ENCODE results near the gene TMUB1. TPM values are rescaled to one million over a fixed set of nuclear protein-coding genes. Genes with fewer than 3 reads are reported as not detected.
"Not testable (repeated sequence)": the region's sequence is repeated elsewhere in the genome, so short reads cannot be mapped to it uniquely, and the experiment has no call there.

The TMUB1 gene
- total RNA-seq, 3 donors from 2014 or later (not counting 1 experiment from before 2014, with no cell fraction given), result 44.1 to 49.8 (median 47.3) TPM

DNA sequence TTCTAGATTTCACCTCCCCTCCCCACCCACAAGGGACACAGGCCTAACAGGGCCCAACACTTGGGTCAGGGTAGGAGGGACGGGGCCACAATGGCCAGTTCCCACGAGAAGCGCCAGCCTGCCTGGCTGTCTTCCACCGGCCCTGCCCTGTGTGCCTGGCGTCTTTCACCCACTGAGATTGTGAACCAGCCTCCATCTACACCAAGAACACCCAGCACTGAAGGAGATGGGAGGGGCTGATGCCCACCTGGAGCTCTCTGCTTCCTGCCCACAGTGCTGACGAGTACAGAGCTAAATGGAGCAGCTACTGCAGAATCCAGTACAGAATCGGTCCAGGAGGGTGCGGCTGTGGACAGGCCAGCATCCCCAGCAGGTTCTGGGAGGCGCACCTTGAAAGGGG, 37.3 kb downstream of the TMUB1 start:
- no peak overlapping the region for H3K27ac Mint-ChIP-seq

DNA sequence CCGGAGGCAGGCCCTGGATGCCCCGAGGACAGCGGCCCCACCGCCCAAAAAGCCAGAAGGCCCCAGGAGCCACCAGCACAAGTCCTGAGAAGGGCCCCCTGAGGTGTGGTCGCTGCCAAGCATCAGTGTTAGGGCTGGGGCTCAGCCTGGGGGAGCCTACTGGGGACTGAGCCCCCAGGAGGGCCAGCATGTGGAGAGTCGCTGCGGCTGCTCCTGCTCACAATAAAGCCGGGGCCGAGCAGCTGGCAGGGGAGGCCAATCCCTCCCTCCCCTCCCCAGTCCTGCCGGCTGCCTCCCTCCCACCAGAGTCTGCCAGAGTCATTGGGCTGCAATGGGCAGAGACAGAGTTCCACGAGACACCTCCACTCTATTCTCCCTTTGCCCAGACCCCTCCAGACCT, 38.0 kb downstream of the TMUB1 start:
- TF ChIP-seq, protein P1, sequence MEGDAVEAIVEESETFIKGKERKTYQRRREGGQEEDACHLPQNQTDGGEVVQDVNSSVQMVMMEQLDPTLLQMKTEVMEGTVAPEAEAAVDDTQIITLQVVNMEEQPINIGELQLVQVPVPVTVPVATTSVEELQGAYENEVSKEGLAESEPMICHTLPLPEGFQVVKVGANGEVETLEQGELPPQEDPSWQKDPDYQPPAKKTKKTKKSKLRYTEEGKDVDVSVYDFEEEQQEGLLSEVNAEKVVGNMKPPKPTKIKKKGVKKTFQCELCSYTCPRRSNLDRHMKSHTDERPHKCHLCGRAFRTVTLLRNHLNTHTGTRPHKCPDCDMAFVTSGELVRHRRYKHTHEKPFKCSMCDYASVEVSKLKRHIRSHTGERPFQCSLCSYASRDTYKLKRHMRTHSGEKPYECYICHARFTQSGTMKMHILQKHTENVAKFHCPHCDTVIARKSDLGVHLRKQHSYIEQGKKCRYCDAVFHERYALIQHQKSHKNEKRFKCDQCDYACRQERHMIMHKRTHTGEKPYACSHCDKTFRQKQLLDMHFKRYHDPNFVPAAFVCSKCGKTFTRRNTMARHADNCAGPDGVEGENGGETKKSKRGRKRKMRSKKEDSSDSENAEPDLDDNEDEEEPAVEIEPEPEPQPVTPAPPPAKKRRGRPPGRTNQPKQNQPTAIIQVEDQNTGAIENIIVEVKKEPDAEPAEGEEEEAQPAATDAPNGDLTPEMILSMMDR (IDR thresholded peaks at IDR 0.05), result no peak
- Mint-ChIP-seq H3K4me1 (peaks cover 0 to 6% of the 10 kb centered on the region in 2 donors), H3K36me3 (no peaks in the 10 kb centered on the region), H3K27me3 (ENCODE audit: low read depth in 2 of 2) (peaks cover 0 to 3% of the 10 kb centered on the region in 2 donors), H3K9me3 (no peaks in the 10 kb centered on the region), H3K27ac (no peak overlapping the region), H3K4me3 (no peak overlapping the region)
- 96% methylated on average over 11 of the region's 11 CpGs for WGBS (ENCODE audit: insufficient coverage)
- DNase-seq (no peak), ATAC-seq (no peak)
- Histone ChIP-seq H3K4me3 (ENCODE audit: low read length) (no peak overlapping the region), H3K9me3 (ENCODE audit: control insufficient read depth, insufficient read depth, low read length) (no peaks in the 10 kb centered on the region), H3K36me3 (ENCODE audit: control insufficient read depth, insufficient read depth, low read length) (peaks cover 6% of the 10 kb centered on the region), H3K4me1 (ENCODE audit: control insufficient read depth, insufficient read depth, low read length) (no peaks in the 10 kb centered on the region), H3K27ac (ENCODE audit: low read length) (no peak overlapping the region), H3K27me3 (ENCODE audit: control insufficient read depth, insufficient read depth, low read length) (no peaks in the 10 kb centered on the region)
- intact Hi-C loops (cut with micrococcal nuclease), result no loop called here

More for the DNA sequence above, 37.3 kb downstream of the TMUB1 start:
- Mint-ChIP-seq H3K4me1 (peaks cover 0 to 5% of the 10 kb centered on the region in 2 donors), H3K36me3 (no peaks in the 10 kb centered on the region), H3K4me3 (no peak overlapping the region), H3K9me3 (no peaks in the 10 kb centered on the region), H3K27me3 (ENCODE audit: low read depth in 2 of 2) (peaks cover 0 to 3% of the 10 kb centered on the region in 2 donors)
- WGBS (ENCODE audit: insufficient coverage), result 92% methylated on average over 7 of the region's 9 CpGs
- Histone ChIP-seq H3K4me3 (ENCODE audit: low read length) (no peak overlapping the region), H3K9me3 (ENCODE audit: control insufficient read depth, insufficient read depth, low read length) (no peaks in the 10 kb centered on the region), H3K27ac (ENCODE audit: low read length) (no peak overlapping the region), H3K27me3 (ENCODE audit: control insufficient read depth, insufficient read depth, low read length) (no peaks in the 10 kb centered on the region), H3K4me1 (ENCODE audit: control insufficient read depth, insufficient read depth, low read length) (no peaks in the 10 kb centered on the region), H3K36me3 (ENCODE audit: control insufficient read depth, insufficient read depth, low read length) (peaks cover 6% of the 10 kb centered on the region)
- intact Hi-C loops (cut with micrococcal nuclease), result no loop called here
- ATAC-seq, result no peak
- no peak for DNase-seq
- TF ChIP-seq, protein P1 (IDR thresholded peaks at IDR 0.05), result no peak

DNA sequence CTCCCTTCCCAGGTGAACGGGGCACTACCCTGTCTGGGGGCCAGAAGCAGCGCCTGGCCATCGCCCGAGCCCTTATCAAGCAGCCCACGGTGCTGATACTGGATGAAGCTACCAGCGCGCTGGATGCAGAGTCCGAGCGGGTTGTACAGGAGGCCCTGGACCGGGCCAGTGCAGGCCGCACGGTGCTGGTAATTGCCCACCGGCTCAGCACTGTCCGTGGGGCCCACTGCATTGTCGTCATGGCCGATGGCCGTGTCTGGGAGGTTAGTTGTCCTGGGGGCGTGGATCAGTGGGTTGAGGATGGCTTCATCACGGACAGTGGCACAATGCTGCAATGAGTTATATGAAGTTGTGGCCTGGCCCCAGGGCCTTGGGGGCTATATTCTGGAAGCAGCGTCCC, 39.3 kb downstream of the TMUB1 start:
- no peak overlapping the region for H3K4me3 Mint-ChIP-seq

DNA sequence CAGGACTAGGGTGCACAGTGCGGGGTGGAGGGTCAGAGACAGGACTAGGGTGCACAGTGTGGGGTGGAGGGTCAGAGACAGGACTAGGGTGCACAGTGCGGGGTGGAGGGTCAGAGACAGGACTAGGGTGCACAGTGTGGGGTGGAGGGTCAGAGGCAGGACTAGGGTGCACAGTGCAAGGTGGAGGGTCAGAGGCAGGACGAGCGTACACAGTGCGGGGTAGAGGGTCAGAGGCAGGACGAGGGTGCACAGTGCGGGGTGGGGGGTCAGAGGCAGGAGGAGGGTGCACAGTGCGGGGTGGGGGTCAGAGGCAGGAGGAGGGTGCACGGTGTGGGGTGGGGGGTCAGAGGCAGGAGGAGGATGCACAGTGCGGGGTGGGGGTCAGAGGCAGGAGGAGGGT, 39.8 kb downstream of the TMUB1 start:
- H3K27me3 ChIP-seq (ENCODE audit: control insufficient read depth, insufficient read depth, low read length); DNase-seq; H3K4me3 ChIP-seq (ENCODE audit: low read length); H3K9me3 ChIP-seq (ENCODE audit: control insufficient read depth, insufficient read depth, low read length); intact Hi-C loops (cut with micrococcal nuclease); H3K4me1 ChIP-seq (ENCODE audit: control insufficient read depth, insufficient read depth, low read length); H3K36me3 ChIP-seq (ENCODE audit: control insufficient read depth, insufficient read depth, low read length); H3K36me3 Mint-ChIP-seq; H3K27ac ChIP-seq (ENCODE audit: low read length); H3K27ac Mint-ChIP-seq; ATAC-seq; H3K9me3 Mint-ChIP-seq; H3K27me3 Mint-ChIP-seq (ENCODE audit: low read depth in 2 of 2); H3K4me3 Mint-ChIP-seq: not testable (repeated sequence)
- H3K4me1 Mint-ChIP-seq, result peaks cover 9 to 15% of the 10 kb centered on the region in 2 donors
- 89% methylated on average over 10 of the region's 10 CpGs for WGBS (ENCODE audit: insufficient coverage)

More for the DNA sequence above, 39.3 kb downstream of the TMUB1 start:
- Mint-ChIP-seq H3K36me3 (no peaks in the 10 kb centered on the region), H3K9me3 (no peaks in the 10 kb centered on the region), H3K4me1 (peaks cover 9 to 19% of the 10 kb centered on the region in 2 donors), H3K27me3 (ENCODE audit: low read depth in 2 of 2) (no peaks in the 10 kb centered on the region), H3K27ac (no peak overlapping the region)
- peaks cover 6% of the 10 kb centered on the region for H3K36me3 ChIP-seq (ENCODE audit: control insufficient read depth, insufficient read depth, low read length)
- H3K27me3 ChIP-seq (ENCODE audit: control insufficient read depth, insufficient read depth, low read length), result no peaks in the 10 kb centered on the region
- no peak overlapping the region for H3K27ac ChIP-seq (ENCODE audit: low read length)
- no peaks in the 10 kb centered on the region for H3K9me3 ChIP-seq (ENCODE audit: control insufficient read depth, insufficient read depth, low read length)
- TF ChIP-seq, protein P1 (IDR thresholded peaks at IDR 0.05), result no peak
- no peaks in the 10 kb centered on the region for H3K4me1 ChIP-seq (ENCODE audit: control insufficient read depth, insufficient read depth, low read length)
- 97% methylated on average over 20 of the region's 20 CpGs for WGBS (ENCODE audit: insufficient coverage)
- no peak overlapping the region for H3K4me3 ChIP-seq (ENCODE audit: low read length)
- no peak for ATAC-seq
- intact Hi-C loops (cut with micrococcal nuclease), result no loop called here
- DNase-seq, result no peak

All from natural killer cell (primary cell).